DMS53 treated with DMSO at 0.1 percent for 48 hours (cell line): ENCODE data around the gene KIF26B.

Experiments used
- DNase-seq: peaks from one replicate; lab custom pipeline; 2025; ENCODE audit not compliant: unreplicated experiment; lab: John Stamatoyannopoulos, UW

The KIF26B gene

DNA sequence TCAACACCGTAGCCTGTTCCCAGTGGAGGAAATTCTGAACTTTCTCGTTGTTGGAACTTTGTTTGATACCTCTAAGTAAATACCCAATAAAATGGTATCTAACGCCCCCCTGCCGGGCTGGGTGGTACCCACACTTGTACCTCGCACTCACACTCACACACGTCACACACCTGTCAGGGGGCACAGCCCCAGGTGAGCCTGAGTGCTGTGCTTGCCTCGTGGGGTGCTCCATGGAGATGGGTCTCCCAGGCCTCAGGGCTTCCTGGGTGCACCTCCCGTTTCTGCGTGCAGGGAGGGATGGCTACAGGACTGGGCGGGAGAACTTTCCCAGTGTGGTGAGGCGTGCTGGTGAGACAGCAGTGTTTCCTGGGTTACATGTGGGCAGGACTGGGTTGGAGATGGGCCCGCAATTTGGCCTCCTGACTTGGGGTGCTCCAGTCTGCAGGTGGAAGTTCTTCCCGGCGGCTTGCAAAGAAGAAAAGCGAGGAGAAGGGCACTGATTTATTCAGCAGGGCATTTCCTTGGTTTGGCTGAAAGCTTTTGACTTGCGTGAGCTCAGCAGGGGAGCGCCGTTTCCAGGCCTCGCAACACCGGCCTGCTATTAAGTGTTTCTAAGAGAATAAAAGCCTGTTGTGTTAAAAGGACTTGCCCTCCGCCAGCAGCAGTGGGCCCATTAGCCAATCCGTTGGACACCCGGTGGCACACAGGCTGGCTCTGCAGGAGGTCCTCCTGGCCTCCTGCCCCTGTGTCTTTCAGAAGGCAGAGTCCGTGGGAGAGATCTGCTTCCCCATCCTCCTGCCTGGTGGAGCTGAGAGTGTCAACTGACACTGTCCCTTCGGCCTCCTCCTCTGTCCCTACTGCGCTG is 79.7 kb downstream of the KIF26B start:
- DNase-seq, result no peak

DNA sequence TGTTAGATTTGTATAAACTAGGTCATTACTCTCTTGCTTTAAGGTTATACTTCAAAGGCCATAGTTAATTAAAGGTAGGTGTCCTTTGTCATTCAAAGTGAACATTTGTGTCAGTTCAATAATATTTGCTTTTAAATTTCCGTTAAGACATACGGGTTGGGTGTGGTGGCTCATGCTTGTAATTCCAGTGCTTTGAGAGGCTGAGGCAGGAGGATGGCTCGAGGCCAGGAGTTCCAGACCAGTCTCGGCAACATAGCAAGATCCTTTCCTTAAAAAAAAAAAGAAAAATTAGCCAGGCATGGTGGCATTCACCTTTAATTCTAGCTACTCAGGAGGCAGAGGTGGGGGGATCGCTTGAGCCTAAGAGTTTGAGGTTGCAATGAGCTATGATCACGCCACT is 80.4 kb downstream of the KIF26B start:
- no peak for DNase-seq

DNA sequence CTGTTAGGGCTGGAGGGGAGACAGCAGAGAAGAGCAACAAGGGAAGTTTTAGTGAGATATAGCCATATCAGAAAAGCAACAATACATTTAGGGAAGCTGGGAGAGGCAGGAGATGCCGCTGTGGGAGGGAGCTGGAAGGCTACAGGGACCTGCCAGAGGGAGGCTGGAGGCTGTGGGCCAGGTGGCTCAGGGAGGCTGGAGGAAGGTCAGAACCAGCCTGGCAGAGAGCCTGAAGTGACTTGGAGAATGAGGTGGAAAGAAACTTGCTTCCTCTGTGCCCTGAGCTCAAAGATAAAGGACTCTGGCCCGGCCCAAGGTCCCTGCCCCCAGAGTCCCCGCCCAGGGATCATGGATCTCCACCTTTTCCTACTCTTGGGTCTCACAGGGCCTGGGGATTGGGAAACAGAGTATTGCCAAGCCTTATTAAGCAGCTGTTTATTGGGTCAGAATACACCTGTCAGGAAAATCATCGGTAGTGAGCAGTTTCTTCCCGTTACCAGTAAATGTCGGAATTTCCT is 85.9 kb downstream of the KIF26B start:
- no peak for DNase-seq

DNA sequence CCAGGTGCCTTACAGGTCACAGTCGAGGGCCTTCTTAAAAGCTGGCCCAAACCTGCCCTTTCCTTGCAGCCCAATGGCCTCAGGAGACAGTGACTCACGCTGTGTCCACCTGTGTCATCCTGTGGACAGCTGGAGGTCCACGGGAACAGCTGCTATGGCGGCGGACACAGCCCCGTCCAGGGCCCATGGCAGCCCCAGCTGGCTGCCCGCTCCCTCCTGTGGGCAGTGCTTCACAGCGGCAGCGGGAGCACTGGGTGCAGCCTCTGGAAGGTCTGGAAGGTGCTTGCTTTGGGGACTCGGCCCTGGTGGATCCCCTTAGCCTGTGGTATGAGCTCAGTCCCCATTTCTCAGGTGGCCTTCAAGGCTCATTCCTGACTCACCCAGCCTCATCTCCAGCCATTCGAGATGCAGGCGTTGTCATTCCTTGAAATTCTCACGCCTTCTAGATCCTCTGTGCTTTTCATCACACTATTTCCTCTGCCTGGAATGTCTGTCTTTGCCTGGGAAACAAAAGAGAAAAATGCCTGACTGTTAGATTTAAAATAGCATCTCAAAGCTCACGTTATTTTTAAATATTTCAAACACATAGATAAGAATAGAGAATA is 86.8 kb downstream of the KIF26B start:
- no peak for DNase-seq

GRCh38 chr1:245242989-245243388 is 88.2 kb downstream of the KIF26B start:
- no peak for DNase-seq

GRCh38 chr1:245245021-245245667 is 90.4 kb downstream of the KIF26B start:
- peak; percentile 94 for DNase-seq

DNA sequence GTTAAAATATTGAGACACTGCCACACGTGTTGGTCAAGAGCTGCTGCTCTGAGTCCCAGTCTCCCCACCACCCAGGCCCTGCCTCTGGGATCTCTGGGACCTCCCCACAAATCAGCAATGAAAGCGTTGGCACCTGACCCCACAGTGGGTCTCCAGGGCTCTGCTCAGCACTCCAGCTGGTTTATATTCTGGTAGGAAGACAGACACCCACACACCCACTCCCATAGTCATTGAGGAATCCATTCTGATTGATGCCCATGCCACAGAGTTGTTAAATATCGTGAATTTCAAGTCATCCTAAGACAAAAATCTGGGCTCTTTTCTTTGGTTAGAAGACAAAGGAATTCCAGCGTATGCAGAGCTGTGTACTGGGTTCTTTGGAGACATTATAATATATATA is 91.6 kb downstream of the KIF26B start:
- no peak for DNase-seq

DNA sequence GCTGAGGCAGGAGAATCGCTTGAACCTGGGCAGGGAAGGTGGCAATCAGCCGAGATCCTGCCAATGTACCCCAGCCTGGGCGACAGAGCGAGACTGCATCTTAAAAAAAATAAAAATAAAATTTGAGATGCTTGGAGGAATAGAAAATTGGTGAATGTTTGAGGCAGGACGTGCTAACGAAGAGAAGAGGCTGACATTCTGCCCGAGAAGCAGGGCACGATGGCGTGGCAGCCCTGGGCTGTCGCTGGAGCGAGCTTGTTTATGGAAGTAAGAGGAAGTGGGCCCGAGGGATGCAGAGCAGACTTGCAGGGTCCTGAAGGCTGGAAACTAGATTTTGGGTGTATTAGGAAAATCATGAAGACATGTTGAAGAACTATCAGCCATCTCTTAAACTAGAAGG is 92.6 kb downstream of the KIF26B start:
- no peak for DNase-seq

DNA sequence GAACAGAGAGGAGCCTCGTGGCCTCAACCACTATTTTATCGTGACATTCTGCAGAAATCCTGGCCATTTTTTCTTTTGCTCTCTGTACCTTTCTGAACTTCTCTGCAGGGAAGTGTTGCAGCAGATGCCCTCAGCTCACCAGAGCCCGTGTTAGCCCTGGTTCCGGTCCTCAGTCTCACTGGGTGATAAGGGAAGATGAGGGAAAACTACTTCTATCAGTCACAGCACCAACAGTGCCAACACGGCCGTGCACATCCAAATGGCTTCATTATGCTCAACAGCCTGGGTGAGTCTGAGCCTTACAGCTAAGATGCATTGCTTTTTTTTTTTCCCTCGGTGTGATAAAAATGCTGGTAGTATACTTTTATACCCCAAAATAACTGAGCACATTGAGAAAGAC is 93.0 kb downstream of the KIF26B start:
- no peak for DNase-seq

GRCh38 chr1:245248231-245248731 is 93.5 kb downstream of the KIF26B start:
- DNase-seq, result no peak

GRCh38 chr1:245255783-245256182 is 101.0 kb downstream of the KIF26B start:
- no peak for DNase-seq

- no peak for DNase-seq
Measured at GRCh38 chr1:245256528-245256927, 101.7 kb downstream of the KIF26B start.

- no peak for DNase-seq
Measured at GRCh38 chr1:245258271-245258920, 103.6 kb downstream of the KIF26B start.

GRCh38 chr1:245260110-245260882 is 105.5 kb downstream of the KIF26B start:
- no peak for DNase-seq

DNA sequence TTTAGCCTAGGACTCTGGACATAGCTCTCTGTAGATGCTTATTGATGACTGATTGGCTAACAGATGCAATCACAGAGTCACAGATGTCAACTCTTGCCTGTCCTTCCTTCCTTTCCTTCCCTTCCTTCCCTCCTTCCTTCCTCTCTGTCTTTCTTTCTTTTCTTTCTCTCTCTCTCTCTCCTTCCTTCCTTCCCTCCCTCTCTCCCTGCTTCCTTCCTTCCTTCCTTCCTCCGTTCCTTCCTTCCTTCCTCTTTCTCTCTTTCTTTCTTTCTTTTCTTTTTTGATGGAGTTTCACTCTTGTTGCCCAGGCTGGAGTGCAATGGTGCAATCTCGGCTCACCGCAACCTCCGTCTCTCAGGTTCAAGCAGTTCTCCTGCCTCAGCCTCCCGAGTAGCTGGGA is 106.1 kb downstream of the KIF26B start:
- no peak for DNase-seq

- no peak for DNase-seq
Measured at GRCh38 chr1:245261786-245262185, 107.0 kb downstream of the KIF26B start.

- DNase-seq, result no peak
Measured at GRCh38 chr1:245263529-245264095, 108.8 kb downstream of the KIF26B start.

- DNase-seq, result no peak
Measured at GRCh38 chr1:245264226-245264625, 109.4 kb downstream of the KIF26B start.

- DNase-seq, result no peak
Measured at GRCh38 chr1:245266105-245266504, 111.3 kb downstream of the KIF26B start.

DNA sequence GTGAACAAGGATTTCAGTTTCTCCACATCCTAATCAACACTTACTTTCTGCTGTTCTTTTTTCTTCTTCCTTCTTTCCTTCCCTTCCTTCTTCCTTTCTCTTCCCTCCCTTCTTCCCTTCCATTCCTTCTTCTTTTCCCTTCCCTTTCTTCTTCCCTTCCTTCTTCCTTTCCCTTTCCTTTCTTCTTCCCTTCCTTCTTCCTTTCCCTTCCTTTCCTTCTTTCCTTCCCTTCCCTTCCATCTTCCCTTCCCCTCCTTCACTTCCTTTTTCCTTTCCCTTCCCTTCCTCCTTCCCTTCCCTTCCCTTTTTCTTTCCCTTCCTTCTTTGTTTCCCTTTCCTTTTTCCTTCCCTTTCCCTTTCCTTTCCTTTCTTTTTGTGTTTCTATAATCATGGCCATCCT is 115.3 kb downstream of the KIF26B start:
- DNase-seq, result no peak
